ENCODE measurements around the gene BAIAP2L1.
"Not testable (repeated sequence)": the region's sequence is repeated elsewhere in the genome, so short reads cannot be mapped to it uniquely, and the experiment has no call there.

Gene BAIAP2L1

DNA sequence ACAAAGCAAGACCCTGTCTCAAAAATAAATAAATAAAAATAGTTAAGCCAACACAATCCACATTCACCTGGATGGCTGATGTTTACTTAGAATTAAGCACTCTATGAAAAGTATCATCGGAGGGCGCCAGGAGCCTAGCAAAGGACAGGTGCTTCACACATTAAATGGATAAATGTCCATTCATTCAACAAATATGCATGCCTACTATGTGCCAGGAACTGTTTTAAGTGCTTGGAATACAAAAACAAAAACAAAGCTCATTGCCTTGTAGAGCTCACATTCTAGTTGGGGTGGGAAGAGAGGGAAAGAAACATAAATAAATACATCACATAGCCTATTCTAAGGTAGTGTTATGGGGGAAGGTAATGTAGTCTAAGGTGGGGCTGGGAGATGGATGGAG is 4.1 kb downstream of the BAIAP2L1 start:
- Histone ChIP-seq H3K27me3 (ENCODE audit: control insufficient read depth, insufficient read depth, low read length) (no peaks in the 10 kb centered on the region), H3K36me3 (ENCODE audit: control insufficient read depth, insufficient read depth, low read length) (no peaks in the 10 kb centered on the region), H3K9me3 (ENCODE audit: control insufficient read depth, insufficient read depth, low read length) (no peaks in the 10 kb centered on the region), H3K4me3 (ENCODE audit: low read depth, low read length) (no peak overlapping the region), H3K4me1 (ENCODE audit: control insufficient read depth, insufficient read depth, low read length) (peaks cover 9% of the 10 kb centered on the region), H3K9ac (ENCODE audit: low read depth, low read length) (no peak overlapping the region)

DNA sequence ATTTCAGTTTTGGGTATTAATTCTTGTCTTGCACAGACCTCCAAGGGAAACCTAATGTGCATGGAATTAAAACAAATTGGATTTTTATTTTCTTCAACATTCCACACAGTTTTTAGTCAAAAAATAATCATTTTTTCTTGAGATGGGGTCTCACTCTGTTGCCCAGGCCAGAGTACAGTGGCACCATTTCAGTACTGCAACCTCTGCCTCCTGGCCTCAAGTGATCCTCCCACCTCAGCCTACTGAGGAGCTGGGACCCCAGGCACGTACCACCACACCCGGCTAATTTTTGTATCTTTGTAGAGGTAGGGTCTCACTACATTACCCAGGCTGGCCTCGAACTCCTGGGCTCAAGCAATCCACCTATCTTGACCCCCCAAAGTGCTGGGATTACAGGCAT is 4.9 kb downstream of the BAIAP2L1 start:
- no peak overlapping the region for H3K9ac ChIP-seq (ENCODE audit: low read depth, low read length)
- no peaks in the 10 kb centered on the region for H3K9me3 ChIP-seq (ENCODE audit: control insufficient read depth, insufficient read depth, low read length)
- H3K4me1 ChIP-seq (ENCODE audit: control insufficient read depth, insufficient read depth, low read length), result peaks cover 9% of the 10 kb centered on the region
- no peaks in the 10 kb centered on the region for H3K27me3 ChIP-seq (ENCODE audit: control insufficient read depth, insufficient read depth, low read length)
- H3K4me3 ChIP-seq (ENCODE audit: low read depth, low read length), result no peak overlapping the region
- H3K36me3 ChIP-seq (ENCODE audit: control insufficient read depth, insufficient read depth, low read length), result no peaks in the 10 kb centered on the region

DNA sequence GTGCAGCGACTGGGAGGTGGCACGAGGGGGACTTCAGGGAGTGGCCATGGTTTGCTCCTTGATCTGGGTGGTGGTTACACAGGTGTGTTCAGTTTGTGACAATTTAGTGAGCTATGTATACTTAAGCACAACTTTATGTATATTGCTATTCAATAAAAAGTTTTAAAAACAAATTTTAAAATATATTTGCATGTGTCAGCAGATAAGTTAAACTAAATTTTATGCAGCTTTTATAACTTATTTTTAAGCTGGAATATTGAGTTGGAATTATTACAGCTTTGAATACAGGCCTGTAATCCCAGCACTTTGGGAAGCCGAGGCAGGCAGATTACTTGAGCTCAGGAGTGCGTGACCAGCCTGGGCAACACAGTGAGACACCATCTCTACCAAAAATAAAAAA is 5.4 kb downstream of the BAIAP2L1 start:
- Histone ChIP-seq H3K9me3 (ENCODE audit: control insufficient read depth, insufficient read depth, low read length) (no peaks in the 10 kb centered on the region), H3K9ac (ENCODE audit: low read depth, low read length) (no peak overlapping the region), H3K36me3 (ENCODE audit: control insufficient read depth, insufficient read depth, low read length) (no peaks in the 10 kb centered on the region), H3K4me3 (ENCODE audit: low read depth, low read length) (no peak overlapping the region), H3K27me3 (ENCODE audit: control insufficient read depth, insufficient read depth, low read length) (no peaks in the 10 kb centered on the region), H3K4me1 (ENCODE audit: control insufficient read depth, insufficient read depth, low read length) (peaks cover 9% of the 10 kb centered on the region)

DNA sequence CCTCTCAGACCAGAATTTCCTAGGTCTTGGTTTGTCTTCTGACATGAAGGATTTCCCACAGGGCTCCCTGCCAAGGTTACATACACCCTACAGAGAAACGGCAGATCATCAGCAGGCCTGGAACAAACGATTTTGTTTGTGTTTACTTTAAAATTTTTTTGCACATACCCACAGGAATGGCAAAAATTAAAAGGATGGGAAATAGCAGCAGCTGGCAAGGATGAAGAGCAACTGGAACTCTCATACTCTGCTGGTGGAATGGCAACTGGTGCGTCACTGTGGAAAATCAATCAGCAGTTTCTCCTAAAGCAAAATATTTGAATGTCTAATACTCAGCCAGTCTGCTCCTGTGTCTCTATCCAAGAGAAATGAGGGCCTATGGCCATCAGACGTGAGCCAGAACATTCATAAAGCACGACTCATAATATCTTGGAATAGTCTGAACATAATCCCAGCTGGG is 6.5 kb downstream of the BAIAP2L1 start:
- H3K4me3 ChIP-seq (ENCODE audit: low read depth, low read length), result no peak overlapping the region
- no peak overlapping the region for H3K9ac ChIP-seq (ENCODE audit: low read depth, low read length)
- no peaks in the 10 kb centered on the region for H3K9me3 ChIP-seq (ENCODE audit: control insufficient read depth, insufficient read depth, low read length)
- H3K27me3 ChIP-seq (ENCODE audit: control insufficient read depth, insufficient read depth, low read length), result no peaks in the 10 kb centered on the region
- H3K4me1 ChIP-seq (ENCODE audit: control insufficient read depth, insufficient read depth, low read length), result peaks cover 9% of the 10 kb centered on the region
- no peaks in the 10 kb centered on the region for H3K36me3 ChIP-seq (ENCODE audit: control insufficient read depth, insufficient read depth, low read length)

DNA sequence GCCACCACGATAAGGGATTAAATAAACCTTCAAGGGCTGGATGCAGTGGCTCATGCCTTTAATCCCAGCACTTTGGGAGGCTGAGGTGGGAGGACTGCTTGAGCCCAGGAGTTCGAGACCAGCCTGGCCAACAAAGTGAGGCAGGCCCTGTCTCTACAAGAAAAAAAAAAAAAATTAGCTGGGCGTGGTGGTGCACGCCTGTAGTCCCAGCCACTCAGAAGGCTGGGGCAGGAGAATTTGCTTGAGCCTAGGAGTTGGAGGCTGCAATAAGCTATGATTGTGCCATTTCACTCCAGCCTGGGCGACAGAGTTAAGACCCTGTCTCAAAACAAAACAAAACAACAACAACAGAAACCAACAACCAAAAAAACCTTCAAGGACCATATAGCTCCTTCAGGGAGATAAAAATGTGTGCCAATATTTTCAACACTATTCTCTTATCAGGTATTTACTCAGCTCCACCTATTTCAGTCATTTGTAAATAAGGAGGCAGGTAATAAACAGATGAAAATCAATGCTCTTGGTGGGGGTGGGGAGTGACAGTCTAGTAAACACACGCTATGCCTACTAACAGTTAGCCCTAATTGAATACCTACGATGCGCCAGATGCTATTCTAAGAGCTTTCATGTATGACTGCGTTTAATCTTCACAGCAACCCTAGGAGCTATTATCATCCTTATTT is 13.2 kb downstream of the BAIAP2L1 start:
- H3K36me3 ChIP-seq (ENCODE audit: control insufficient read depth, insufficient read depth, low read length), result no peaks in the 10 kb centered on the region
- no peaks in the 10 kb centered on the region for H3K9me3 ChIP-seq (ENCODE audit: control insufficient read depth, insufficient read depth, low read length)
- H3K4me1 ChIP-seq (ENCODE audit: control insufficient read depth, insufficient read depth, low read length), result no peaks in the 10 kb centered on the region
- no peak overlapping the region for H3K4me3 ChIP-seq (ENCODE audit: low read depth, low read length)
- H3K9ac ChIP-seq (ENCODE audit: low read depth, low read length), result no peak overlapping the region
- no peaks in the 10 kb centered on the region for H3K27me3 ChIP-seq (ENCODE audit: control insufficient read depth, insufficient read depth, low read length)

DNA sequence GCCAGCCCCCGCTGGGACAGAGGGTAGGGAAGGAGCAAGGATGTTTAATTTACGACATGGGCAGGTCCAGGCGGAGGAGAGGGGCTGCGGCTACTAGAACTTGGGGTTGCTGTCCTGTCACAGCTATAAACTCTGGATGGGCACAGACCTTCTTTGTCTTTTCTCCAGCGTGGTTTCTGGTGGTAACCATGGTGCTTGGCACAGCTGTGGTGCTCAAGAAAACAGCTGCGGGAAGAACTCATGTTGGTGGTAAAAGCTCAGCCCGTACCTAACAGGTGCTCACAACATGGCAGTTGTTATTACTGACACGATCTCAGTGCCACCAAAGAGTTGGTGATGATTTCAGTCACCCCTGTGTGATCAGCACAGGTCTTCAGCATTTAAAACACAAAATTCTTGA is 13.8 kb downstream of the BAIAP2L1 start:
- no peaks in the 10 kb centered on the region for H3K27me3 ChIP-seq (ENCODE audit: control insufficient read depth, insufficient read depth, low read length)
- H3K36me3 ChIP-seq (ENCODE audit: control insufficient read depth, insufficient read depth, low read length), result no peaks in the 10 kb centered on the region
- no peaks in the 10 kb centered on the region for H3K4me1 ChIP-seq (ENCODE audit: control insufficient read depth, insufficient read depth, low read length)
- no peak overlapping the region for H3K9ac ChIP-seq (ENCODE audit: low read depth, low read length)
- H3K9me3 ChIP-seq (ENCODE audit: control insufficient read depth, insufficient read depth, low read length), result no peaks in the 10 kb centered on the region
- no peak overlapping the region for H3K4me3 ChIP-seq (ENCODE audit: low read depth, low read length)

DNA sequence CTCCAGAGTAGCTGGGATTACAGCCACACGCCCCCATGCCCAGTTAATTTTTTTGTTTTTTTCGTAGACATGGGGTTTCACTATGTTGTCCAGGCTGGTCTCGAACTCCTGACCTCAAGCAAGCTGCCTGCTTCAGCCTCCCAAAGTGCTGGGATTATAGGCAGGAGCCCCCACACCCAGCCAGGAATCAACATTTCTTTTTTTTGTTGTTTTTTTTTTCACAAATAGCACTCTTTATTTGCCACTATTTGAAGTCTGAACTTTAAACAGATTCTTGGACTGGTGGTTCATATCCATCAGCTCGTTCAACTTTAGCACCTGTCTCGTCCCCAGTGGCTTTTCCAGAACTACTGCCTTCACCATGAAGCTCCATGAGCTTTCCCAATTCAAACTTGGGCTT is 15.4 kb downstream of the BAIAP2L1 start:
- not testable (repeated sequence) for H3K9me3 ChIP-seq (ENCODE audit: control insufficient read depth, insufficient read depth, low read length); H3K27me3 ChIP-seq (ENCODE audit: control insufficient read depth, insufficient read depth, low read length); H3K36me3 ChIP-seq (ENCODE audit: control insufficient read depth, insufficient read depth, low read length); H3K4me1 ChIP-seq (ENCODE audit: control insufficient read depth, insufficient read depth, low read length); H3K4me3 ChIP-seq (ENCODE audit: low read depth, low read length); H3K9ac ChIP-seq (ENCODE audit: low read depth, low read length)

DNA sequence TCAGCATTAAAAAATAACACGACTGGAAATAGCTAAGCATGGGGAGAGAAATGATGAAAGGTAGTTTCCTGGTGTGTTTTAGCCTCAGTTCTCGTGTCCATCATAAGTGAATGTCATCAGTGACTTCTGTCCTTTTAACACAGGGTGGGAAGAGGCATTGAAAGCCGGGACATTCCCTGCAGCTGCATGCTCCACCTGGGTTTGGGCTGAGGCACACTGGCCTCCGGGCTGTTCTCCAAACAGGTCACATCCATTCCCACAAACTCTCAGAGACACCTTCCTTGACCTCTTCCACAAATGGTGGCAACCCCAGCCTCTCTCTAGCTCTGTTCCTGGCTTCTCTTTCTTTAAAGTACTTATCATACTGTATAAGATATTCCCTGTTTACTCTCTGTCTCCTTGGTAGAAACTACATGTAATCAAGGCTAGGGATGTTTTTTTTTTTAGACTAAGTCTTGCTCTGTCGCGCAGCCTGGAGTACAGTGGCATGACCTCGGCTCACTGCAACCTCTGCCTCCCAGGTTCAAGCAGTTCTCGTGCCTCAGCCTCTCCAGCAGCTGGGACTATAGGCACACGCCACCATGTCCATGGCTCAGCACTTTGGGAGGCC is 22.6 kb downstream of the BAIAP2L1 start:
- Histone ChIP-seq H3K9ac (ENCODE audit: low read depth, low read length) (no peak overlapping the region), H3K27me3 (ENCODE audit: control insufficient read depth, insufficient read depth, low read length) (no peaks in the 10 kb centered on the region), H3K36me3 (ENCODE audit: control insufficient read depth, insufficient read depth, low read length) (no peaks in the 10 kb centered on the region), H3K4me3 (ENCODE audit: low read depth, low read length) (no peak overlapping the region), H3K9me3 (ENCODE audit: control insufficient read depth, insufficient read depth, low read length) (no peaks in the 10 kb centered on the region), H3K4me1 (ENCODE audit: control insufficient read depth, insufficient read depth, low read length) (no peaks in the 10 kb centered on the region)

DNA sequence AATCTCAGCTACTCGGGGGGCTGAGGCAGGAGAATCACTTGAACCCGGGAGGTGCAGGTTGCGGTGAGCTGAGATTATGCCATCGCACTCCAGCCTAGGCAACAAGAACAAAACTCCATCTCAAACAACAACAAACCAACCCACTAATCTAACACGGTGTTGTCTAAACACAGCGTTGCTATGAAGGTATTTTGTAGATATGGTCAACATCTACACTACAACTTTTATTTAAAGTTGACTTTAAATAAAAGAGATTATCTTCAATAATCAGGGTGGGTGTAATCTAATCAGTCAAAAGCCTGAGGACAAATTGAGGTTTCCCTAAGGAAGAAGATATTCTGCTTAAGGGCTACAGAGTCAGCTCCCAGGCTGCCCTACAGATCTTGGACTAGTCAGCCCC is 24.2 kb downstream of the BAIAP2L1 start:
- Histone ChIP-seq H3K9ac (ENCODE audit: low read depth, low read length) (no peak overlapping the region), H3K9me3 (ENCODE audit: control insufficient read depth, insufficient read depth, low read length) (no peaks in the 10 kb centered on the region), H3K36me3 (ENCODE audit: control insufficient read depth, insufficient read depth, low read length) (no peaks in the 10 kb centered on the region), H3K27me3 (ENCODE audit: control insufficient read depth, insufficient read depth, low read length) (no peaks in the 10 kb centered on the region), H3K4me1 (ENCODE audit: control insufficient read depth, insufficient read depth, low read length) (no peaks in the 10 kb centered on the region), H3K4me3 (ENCODE audit: low read depth, low read length) (no peak overlapping the region)

DNA sequence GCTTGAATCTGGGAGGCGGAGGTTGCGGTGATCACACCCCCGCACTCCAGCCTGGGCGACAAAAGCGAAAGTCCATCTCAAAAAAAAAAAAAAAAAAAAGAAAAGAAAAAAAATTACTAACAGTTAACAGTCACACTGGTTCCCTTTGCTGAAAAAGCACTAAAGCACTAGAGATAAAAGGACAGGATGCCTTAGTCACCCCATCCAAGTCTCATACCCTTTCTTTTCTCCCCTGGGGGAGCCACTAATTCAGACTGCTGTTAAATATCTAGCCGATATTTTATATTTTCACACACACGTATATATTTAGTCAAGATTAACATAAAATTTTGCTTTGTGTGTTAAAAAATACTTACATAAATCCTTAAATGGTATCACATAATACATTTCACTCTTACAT is 25.2 kb downstream of the BAIAP2L1 start:
- Histone ChIP-seq H3K36me3 (ENCODE audit: control insufficient read depth, insufficient read depth, low read length) (no peaks in the 10 kb centered on the region), H3K27me3 (ENCODE audit: control insufficient read depth, insufficient read depth, low read length) (no peaks in the 10 kb centered on the region), H3K9ac (ENCODE audit: low read depth, low read length) (no peak overlapping the region), H3K4me1 (ENCODE audit: control insufficient read depth, insufficient read depth, low read length) (no peaks in the 10 kb centered on the region), H3K4me3 (ENCODE audit: low read depth, low read length) (no peak overlapping the region), H3K9me3 (ENCODE audit: control insufficient read depth, insufficient read depth, low read length) (no peaks in the 10 kb centered on the region)

DNA sequence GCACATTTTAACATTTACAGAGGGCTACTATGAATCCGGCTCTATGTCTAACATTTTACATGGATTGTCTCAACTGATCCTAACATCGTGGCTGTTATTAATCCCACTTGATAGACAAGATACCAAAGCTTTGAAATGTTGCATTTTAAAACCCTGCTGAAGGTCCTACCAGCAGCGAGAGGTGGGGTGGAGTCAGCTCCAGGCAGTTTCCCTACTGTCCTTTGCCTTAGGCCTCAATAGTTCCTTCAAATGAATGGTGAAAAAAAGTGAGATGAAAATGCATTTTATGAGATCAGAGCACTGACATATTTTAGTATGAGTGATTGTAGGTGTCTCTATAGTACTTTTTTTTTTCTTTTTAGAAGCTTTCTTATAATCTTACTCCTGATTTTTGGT is 26.6 kb downstream of the BAIAP2L1 start:
- no peak overlapping the region for H3K4me3 ChIP-seq (ENCODE audit: low read depth, low read length)
- no peaks in the 10 kb centered on the region for H3K4me1 ChIP-seq (ENCODE audit: control insufficient read depth, insufficient read depth, low read length)
- no peak overlapping the region for H3K9ac ChIP-seq (ENCODE audit: low read depth, low read length)
- no peaks in the 10 kb centered on the region for H3K9me3 ChIP-seq (ENCODE audit: control insufficient read depth, insufficient read depth, low read length)
- H3K27me3 ChIP-seq (ENCODE audit: control insufficient read depth, insufficient read depth, low read length), result no peaks in the 10 kb centered on the region
- H3K36me3 ChIP-seq (ENCODE audit: control insufficient read depth, insufficient read depth, low read length), result no peaks in the 10 kb centered on the region

DNA sequence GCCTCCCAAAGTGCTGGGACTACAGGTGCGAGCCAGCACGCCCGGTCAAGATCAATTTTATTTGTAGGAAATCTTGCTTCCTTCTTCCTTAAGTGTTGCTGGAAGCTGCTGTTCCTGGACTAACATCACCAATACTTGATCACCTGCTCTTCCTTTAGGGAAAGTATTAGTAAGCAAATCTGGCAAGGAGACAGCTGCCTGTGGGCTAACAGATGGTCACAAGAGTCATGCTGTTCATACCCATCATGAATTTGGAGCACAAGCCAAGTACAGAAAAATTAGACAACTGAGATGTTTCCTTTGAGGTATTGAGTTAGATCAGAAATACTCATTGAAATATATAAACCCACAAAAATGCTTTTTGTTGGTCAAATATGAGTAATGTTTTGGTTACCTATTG is 27.9 kb downstream of the BAIAP2L1 start:
- no peak overlapping the region for H3K4me3 ChIP-seq (ENCODE audit: low read depth, low read length)
- H3K36me3 ChIP-seq (ENCODE audit: control insufficient read depth, insufficient read depth, low read length), result no peaks in the 10 kb centered on the region
- no peaks in the 10 kb centered on the region for H3K4me1 ChIP-seq (ENCODE audit: control insufficient read depth, insufficient read depth, low read length)
- no peaks in the 10 kb centered on the region for H3K27me3 ChIP-seq (ENCODE audit: control insufficient read depth, insufficient read depth, low read length)
- H3K9me3 ChIP-seq (ENCODE audit: control insufficient read depth, insufficient read depth, low read length), result no peaks in the 10 kb centered on the region
- no peak overlapping the region for H3K9ac ChIP-seq (ENCODE audit: low read depth, low read length)

Measured in iPS-15b (cell line).